Adipocyte (in vitro differentiated cells): Measurements from ENCODE around the gene LYL1.

ENCODE experiments used
- DNase-seq: peaks from one replicate; pipeline ENCODE4 v3.0.0-alpha.2; 2015; ENCODE audit warnings: low read depth
- H3K27me3 ChIP-seq: replicated peaks from 2 replicates; pipeline ENCODE4 v1.7.0; 2013; ENCODE audit warnings: mild to moderate bottlenecking, low read length, moderate library complexity; ENCODE audit not compliant: control insufficient read depth, insufficient read depth
- H3K36me3 ChIP-seq: 2 replicates; pipeline ENCODE4 v1.7.0; 2013; ENCODE audit warnings: low read length, mild to moderate bottlenecking, moderate library complexity; ENCODE audit not compliant: control insufficient read depth, insufficient read depth, severe bottlenecking
- H3K4me1 ChIP-seq: 2 replicates; pipeline ENCODE4 v1.7.0; 2013; ENCODE audit warnings: mild to moderate bottlenecking, low read length, moderate library complexity; ENCODE audit not compliant: control insufficient read depth, insufficient read depth
- H3K4me3 ChIP-seq: 2 replicates; pipeline ENCODE4 v1.7.0; 2013; ENCODE audit warnings: mild to moderate bottlenecking, low read length, moderate library complexity
- H3K9ac ChIP-seq: 2 replicates; pipeline ENCODE4 v1.7.0; 2013; ENCODE audit warnings: mild to moderate bottlenecking, low read length, moderate library complexity
- H3K9me3 ChIP-seq: 2 replicates; pipeline ENCODE4 v1.7.0; 2013; ENCODE audit warnings: mild to moderate bottlenecking, low read length, moderate library complexity; ENCODE audit not compliant: control insufficient read depth

LYL1 gene

DNA sequence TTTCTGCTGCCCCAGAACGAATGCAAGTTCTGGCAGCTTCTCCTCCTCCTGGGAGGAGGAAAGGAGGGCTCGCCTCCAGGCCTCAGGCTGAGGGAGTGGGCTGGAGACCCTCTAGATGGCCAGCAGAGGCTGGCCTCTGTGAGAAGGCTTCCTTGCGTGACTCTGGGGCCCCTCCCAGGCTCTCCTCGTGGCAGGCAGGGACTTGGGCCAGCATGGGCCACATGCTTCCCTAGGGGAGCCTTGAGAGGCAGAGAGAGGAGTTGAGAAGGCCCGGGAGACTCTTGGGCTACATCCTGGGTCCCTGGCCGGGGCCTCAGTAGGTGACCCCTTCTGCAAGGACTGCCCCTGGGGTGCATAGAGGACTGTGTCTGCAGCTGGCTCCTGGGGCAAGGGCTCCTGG, 25.9 kb downstream of the LYL1 start:
- H3K9me3 ChIP-seq = no peaks in the 10 kb centered on the region

DNA sequence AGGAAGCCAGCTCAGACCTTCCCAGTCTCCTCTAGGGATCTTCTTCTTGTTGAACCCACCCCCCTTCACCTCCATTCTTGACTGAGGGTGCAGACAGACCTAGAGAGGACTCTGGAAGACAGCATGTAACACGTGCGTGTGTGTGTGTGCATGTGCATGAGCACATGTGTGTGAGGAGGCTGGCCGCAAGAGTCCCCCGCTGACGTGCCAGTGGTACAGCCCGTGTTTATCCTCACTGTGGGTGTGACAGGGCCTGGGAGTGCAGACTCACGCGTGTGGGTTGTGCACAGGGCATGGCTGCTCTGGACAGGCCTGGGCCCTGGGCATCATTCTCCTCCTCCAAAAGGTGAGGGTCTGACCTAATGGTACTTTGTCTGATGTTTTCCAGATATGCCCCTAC, 26.3 kb downstream of the LYL1 start:
- no peak for DNase-seq
- H3K27me3 ChIP-seq = no peaks in the 10 kb centered on the region

More for the DNA sequence above, 25.9 kb downstream of the LYL1 start:
- DNase-seq = no peak
- peaks cover 72% of the 10 kb centered on the region for H3K36me3 ChIP-seq
- H3K9ac ChIP-seq = peak overlapping the region; percentile 43
- H3K4me1 ChIP-seq = peaks cover 43% of the 10 kb centered on the region
- H3K4me3 ChIP-seq = no peak overlapping the region
- no peaks in the 10 kb centered on the region for H3K27me3 ChIP-seq

DNA sequence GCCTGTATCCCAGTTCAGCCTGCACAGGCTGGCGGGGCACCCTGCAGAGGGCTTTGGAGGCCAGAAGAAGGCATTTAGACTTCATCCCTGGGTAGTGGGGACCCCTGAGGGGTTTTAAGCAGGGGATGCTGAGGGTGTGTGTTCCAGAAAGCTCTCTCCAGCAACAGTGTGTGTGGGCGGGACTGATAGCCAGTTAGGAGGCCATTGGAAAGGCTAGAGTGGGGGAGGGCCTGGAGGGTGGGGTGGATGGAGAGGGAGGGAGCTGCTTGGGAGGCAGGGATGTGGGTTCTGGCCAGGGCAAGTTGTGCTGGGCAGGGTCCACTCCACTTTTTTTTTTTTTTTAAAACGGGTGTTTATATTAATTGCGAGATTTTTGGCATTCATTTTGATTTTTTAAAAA, 28.3 kb downstream of the LYL1 start:
- H3K4me1 ChIP-seq = peaks cover 45% of the 10 kb centered on the region
- no peak overlapping the region for H3K4me3 ChIP-seq
- peaks cover 56% of the 10 kb centered on the region for H3K36me3 ChIP-seq
- DNase-seq = no peak
- no peaks in the 10 kb centered on the region for H3K27me3 ChIP-seq
- H3K9ac ChIP-seq = peak overlapping the region; percentile 10
- H3K9me3 ChIP-seq = no peaks in the 10 kb centered on the region

More for the DNA sequence above, 26.3 kb downstream of the LYL1 start:
- Histone ChIP-seq H3K9ac (peak overlapping the region; percentile 43), H3K4me3 (no peak overlapping the region), H3K4me1 (peaks cover 43% of the 10 kb centered on the region), H3K9me3 (no peaks in the 10 kb centered on the region), H3K36me3 (peaks cover 67% of the 10 kb centered on the region)

DNA sequence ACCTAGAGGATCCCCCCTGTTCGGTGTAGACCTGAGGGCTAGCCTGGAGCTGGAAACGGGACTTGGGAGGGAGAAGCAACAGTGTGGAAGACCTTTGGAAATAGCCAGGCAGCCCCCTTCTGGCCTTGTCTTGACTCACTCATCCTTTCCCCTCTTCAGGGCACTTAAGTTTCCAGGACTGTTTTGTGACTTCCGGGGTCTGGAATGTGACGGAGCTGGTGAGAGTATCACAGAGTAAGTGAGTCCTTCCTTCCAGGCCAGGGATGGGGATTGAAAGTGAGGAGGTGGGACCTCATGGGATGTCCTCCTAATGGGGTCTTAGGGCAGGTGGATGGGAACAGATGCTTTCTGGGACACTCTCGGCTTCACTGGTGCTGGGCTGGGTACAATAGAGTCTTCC, 29.4 kb downstream of the LYL1 start:
- H3K4me1 ChIP-seq = peaks cover 39% of the 10 kb centered on the region
- H3K27me3 ChIP-seq = no peaks in the 10 kb centered on the region
- DNase-seq = no peak
- H3K4me3 ChIP-seq = no peak overlapping the region
- H3K9me3 ChIP-seq = no peaks in the 10 kb centered on the region
- H3K36me3 ChIP-seq = peaks cover 46% of the 10 kb centered on the region
- H3K9ac ChIP-seq = peak overlapping the region; percentile 13

DNA sequence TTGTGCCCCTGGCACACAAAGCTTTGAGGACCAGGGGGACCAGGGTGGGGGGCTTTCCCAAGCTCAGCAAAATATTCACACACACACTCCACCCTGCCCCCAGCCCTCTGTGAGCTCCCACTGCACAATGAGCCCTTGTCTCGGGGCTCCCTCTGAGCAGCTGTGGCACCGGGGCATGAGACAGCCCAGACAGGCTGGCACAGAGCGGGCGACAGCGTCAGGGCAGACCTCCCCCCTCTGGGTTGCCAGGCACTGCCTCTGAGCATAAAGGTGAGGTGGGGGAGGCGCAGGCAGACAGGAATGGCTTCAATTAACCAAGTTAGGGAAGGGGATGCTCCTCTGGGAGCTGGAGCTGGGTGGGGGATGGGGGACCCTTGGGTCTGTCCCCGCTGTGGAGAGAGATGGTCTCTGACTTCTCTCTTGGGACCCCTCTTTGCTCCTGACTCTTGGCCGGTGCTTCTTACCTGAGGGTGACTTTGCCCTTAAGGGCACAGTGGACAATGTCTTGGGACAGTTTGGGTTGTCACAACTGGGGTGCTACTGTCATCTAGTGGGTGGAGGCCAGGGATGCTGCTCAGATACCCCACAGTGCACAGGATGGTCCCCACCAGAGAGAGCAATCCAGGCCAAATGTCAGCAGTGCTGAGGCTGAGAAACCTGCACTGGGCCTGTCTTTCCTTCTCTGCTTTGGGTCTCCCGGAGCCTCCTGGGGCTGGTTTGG, 30.3 kb downstream of the LYL1 start:
- H3K4me3 ChIP-seq = no peak overlapping the region
- H3K36me3 ChIP-seq = peaks cover 37% of the 10 kb centered on the region
- H3K27me3 ChIP-seq = no peaks in the 10 kb centered on the region
- no peak overlapping the region for H3K9ac ChIP-seq
- no peaks in the 10 kb centered on the region for H3K9me3 ChIP-seq
- H3K4me1 ChIP-seq = peaks cover 36% of the 10 kb centered on the region
- DNase-seq = no peak

DNA sequence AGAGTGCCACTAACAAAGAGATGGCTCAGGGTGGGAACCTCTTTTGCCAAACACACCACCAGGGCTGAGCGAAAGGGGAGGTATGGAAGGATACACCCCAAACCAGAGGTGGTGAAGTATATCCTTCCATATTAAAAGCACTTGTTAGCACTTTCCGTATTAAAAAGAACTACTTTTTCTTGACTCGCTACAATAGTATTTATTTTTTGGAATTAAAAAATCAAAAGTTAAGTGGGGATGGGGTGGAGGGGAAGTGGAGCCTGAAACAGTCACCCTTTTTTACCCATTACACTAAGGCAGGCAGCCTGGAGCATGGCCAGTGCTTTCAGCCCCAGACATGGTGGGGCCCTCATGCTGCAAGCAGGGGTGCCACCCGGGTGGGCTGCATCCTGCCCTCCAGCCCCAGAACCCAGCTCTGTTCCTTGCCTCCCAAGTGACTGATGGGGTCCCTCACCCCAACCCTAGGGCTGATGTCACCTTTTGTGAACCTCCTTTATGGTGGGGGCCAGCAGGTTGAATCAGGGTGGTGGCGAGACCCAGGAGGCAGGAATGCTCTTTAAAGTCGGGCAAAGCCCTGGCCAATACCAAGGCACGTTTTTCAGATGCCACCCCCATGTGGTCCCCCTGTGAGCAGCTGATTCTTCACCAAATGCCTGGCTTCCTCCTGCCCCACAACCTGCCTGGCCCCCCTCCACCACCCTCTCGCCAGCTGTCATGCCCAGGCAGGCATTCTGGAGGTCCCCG, 31.0 kb downstream of the LYL1 start:
- H3K4me3 ChIP-seq = no peak overlapping the region
- H3K36me3 ChIP-seq = peaks cover 33% of the 10 kb centered on the region
- H3K27me3 ChIP-seq = no peaks in the 10 kb centered on the region
- H3K4me1 ChIP-seq = peaks cover 36% of the 10 kb centered on the region
- no peak overlapping the region for H3K9ac ChIP-seq
- no peaks in the 10 kb centered on the region for H3K9me3 ChIP-seq
- no peak for DNase-seq

DNA sequence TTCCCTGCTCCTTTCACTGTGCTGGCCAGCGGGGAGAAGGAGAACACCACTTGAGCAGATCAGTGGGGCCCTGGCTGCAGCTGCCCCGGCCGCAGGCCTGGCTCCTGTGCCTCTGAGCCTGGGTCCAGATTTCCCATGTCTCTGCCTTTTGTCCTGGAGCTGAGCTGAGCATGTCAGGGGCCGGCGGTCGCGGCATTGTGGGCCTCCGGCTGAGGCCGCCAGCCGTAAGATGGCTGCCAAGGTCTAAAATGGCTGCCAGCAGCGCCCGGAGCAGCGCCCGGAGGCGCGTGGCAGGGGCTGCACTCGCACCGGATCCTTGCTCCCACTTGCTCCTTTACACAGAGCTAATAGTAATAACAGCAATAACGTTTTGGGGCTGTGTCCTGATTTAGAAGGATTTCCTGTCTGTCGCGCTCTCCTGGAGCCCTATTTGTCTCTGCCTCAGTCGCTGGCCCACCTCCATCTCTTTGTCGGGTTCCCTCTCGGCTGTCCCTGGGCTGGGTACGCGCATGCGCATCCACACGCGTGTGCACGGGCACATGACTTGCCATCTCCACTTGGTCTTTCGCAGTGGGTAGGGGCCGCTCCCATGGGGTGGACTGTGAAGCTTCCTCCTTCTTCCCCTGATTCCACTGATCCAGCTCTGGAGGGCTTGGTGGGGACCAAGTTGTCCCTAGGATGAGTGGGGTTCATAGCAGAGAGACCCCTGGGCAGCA, 32.1 kb downstream of the LYL1 start:
- DNase-seq = no peak
- Histone ChIP-seq H3K36me3 (peaks cover 23% of the 10 kb centered on the region), H3K4me1 (peaks cover 39% of the 10 kb centered on the region), H3K4me3 (no peak overlapping the region), H3K27me3 (no peaks in the 10 kb centered on the region), H3K9ac (peak overlapping the region; percentile 69), H3K9me3 (no peaks in the 10 kb centered on the region)

DNA sequence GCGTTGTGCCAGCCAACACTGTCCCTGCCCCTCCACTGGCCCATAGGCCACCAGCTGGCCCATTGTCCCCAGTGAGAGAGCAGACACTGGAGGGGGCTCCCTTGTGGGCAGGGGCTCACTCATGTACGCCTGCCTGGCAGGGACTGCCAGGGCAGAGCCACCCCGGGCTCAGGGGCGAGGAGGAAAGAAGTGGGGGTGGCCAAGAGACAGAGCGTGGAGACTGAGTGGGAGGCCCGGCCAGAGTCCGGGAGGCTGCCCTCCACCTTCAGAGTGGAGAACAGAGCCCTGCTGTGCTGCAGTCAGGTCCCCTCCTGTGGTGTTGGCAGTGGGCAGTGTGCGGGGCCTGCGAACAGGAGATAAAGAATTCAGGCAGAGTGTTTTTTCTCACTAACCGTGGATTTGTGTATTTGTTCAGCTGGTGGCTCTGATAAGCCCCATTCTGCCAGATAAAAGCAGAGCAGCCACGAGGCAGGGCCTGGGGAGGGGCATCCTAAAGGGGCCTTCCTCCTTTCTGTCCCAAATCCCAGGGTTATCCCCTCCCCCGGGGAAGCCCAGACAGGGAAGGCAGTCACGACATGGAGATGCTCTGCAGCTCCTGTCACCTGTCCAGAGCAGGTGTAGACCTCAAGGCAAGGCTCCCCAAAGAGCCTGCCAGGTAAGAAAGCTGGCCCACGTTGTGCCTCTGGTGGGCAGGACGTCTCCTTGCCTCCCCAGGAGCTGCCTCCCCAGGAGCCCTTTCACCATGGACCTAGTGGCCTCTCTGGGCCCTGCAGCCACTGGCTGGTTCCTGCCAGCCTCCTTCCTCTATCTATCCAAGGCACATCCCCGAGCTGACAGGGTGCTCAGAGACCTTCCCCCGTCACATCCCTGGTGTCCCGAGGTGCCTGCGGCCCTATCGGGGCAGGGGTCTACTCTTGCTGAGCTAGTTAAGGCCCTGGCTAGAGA, 33.0 kb downstream of the LYL1 start:
- Histone ChIP-seq H3K36me3 (peaks cover 16% of the 10 kb centered on the region), H3K4me3 (no peak overlapping the region), H3K4me1 (peaks cover 47% of the 10 kb centered on the region), H3K27me3 (no peaks in the 10 kb centered on the region), H3K9ac (peak overlapping the region; percentile 69), H3K9me3 (no peaks in the 10 kb centered on the region)
- DNase-seq = no peak

DNA sequence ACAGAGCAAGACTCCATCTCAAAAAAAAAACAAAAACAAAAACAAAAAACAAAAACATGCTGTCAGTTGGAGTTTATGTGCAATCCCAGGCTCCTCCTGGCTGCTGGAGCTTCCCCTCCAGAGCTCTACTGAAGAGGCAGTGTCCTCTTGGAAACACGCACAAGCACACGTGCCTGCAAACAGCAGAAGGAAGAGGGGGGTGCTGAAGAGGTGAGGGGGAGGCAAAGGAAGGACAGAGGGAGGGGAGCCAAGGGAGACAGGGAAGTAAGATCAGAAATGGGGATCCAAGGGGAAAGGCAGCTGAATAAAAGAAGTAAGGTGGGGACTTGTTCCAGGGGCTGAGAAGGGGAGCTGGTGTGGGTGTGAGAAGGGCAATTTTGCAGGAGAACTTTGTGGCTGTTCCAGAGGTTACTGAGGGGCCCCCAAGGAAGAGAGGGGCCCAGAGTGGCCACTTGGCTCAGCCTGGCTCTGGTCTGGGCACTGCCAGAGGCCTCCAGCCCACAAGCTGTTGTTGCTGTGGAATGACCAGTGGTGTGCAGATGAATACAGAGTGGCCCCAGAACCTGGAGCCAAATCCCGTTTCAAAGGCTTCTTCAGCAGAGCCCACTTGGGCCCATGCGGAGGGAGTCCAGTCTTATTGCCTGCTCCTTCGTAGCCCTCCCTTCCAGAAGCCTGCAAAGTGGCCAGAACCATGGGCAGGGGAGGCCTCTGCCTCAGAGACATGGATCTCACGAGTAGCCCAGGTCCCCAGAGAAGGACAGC, 34.4 kb downstream of the LYL1 start:
- H3K9me3 ChIP-seq = no peaks in the 10 kb centered on the region
- no peak overlapping the region for H3K4me3 ChIP-seq
- peak overlapping the region; percentile 3 for H3K9ac ChIP-seq
- no peak for DNase-seq
- H3K27me3 ChIP-seq = no peaks in the 10 kb centered on the region
- peaks cover 3% of the 10 kb centered on the region for H3K36me3 ChIP-seq
- peaks cover 61% of the 10 kb centered on the region for H3K4me1 ChIP-seq
